Fibroblast of peridontal ligament (primary cell): Measurements from ENCODE around the gene ASPHD2.
"Not testable (repeated sequence)": the region's sequence is repeated elsewhere in the genome, so short reads cannot be mapped to it uniquely, and the experiment has no call there.

Experiments
- DNase-seq: peaks from one replicate; pipeline ENCODE4 v3.0.0-alpha.2; 2010; ENCODE audit errors: extremely low read depth

The ASPHD2 gene

DNA sequence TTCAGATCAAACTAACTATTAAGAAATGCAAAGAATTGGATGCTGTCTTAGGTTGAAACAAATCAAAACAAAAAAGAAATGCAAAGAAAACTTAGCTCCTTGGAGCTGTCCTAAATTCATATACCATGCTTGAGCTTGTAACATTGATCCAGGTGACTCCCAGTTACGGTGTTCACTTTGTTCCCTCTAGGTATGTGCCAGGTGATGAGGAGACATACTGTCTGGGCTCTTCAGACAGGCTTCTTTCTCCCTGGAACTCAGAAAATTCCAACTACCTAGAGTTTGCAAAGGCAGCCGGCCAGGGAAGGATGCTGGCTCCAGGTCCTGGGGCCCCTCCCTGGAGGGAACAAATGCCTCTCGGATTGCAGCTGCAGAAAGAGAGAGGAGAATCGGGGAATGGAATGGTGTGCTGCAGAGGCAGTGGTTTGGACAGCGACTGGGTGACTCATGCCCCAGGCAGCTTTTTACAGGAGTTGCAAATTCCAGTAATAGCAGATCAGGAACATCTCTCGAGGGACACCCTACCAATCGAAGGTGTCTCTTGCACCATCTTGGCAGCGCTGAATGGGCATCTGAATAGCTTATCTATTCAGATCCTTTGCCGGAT lies 12.3 kb upstream of the ASPHD2 start:
- DNase-seq = peak; percentile 62

DNA sequence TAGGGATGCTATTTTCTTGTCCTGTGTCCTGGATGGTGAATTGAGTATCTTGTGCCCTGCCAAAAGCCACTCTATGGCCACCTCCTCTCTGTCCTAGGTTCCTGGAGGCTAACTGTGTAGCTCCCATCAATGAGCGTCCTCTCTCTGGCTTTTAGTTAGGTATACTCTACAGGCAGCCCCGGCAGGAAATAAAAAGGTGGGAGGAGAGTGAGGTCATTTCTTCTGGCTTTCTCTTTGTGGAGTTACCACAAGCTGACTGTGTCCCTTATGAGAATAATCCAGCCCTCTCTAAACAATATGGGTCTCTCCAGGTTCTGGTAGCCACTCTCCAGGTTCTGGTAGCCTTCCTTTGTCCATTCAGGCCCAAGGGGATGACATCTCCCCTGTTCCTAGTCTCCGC lies 11.7 kb upstream of the ASPHD2 start:
- no peak for DNase-seq

DNA sequence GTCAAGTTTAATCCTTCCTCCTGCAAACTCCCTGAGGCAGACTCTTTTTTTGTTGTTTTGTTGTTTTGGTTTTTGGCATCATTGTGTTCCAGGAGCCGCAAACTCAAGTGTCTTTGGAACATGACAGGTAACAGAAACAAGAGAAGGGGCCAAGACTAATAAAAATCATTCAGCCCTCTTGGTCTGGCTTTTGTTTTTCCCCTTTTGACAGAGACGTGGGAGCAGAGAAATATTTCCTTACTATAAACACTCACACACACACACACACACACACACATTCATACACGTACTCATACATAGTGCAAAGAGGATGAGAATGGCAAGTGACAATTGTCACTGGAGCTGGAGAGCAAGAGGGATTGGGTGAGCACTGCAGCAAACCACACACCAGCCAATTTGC lies 10.4 kb upstream of the ASPHD2 start:
- no peak for DNase-seq

DNA sequence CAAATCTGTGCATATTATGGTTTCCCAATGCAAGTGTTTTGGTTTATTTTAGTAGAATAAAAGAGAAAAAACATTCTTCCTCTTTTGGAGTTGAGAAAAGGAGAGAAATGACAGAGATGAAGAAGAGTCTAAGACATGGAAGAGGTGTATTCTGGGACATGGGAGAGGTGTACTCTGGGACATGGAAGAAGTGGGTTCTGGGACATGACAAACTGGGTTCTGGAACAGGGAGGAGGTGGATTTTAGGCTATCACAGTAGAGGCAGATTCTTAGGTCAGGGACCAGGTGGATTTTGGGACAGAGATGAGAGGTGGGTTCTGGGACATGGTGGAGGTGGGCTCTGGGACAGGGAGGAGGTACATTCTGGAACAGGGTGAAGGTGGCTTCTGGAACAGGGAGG lies 2.1 kb upstream of the ASPHD2 start:
- no peak for DNase-seq

DNA sequence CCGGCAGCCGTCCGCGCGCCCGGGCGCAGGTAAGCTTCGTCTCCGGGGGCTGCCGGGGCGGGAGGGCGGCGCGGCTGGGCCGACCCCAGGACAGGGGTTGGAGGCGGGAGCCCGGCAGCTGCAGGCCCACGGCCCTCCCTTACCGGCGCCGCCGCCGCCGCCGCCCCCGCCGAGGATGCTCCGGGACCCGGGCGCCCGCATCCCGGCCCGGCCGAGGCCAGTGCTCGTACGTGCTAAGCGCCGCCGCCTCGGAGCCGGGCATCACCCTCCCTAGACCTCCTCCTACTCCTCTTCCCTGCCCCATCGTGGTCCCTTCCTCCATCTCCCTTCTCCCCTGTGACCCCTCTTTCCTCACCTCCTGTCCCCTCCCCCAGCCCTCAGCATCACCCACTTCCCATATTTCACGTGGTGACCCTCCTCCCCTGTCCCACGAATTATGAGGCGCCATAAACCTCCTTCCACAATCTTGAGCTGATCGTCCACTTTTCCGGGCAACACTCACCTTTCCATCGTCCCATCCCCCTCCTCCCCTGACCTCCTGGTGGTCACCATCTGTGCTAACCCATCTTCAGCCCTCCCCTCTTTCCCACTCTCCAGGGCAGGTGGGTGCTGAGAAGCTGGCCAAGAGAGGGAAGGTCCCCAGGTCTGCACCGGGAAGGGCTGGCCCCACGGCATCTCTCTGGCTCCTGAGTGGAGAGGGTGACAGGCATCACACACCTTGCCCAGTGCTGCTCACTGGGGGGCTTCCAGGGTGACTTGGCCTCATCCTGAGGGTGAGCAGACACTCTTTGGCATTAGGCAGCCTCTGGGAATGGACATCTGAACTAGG lies 612 bp downstream of the ASPHD2 start:
- no peak for DNase-seq

DNA sequence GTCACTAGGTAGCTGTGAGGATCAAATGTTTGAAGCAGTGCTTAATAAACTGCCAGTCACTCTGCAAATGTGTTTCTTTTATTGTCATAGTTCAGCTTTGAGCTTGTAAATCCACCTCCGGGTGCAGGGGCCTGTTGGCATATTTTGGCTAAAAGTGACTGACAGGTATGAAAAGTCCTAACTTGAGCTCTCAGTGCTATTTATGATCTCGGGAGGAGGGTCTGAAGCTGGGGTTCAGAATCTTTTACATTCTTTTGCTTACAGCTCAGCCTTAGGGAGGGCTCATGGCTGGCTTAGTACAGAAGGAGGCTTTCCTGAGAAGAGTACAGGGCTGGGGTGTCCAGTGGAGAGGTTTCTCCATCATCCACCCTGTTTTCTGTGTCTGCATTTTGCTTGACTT lies 1.5 kb downstream of the ASPHD2 start:
- DNase-seq = no peak

DNA sequence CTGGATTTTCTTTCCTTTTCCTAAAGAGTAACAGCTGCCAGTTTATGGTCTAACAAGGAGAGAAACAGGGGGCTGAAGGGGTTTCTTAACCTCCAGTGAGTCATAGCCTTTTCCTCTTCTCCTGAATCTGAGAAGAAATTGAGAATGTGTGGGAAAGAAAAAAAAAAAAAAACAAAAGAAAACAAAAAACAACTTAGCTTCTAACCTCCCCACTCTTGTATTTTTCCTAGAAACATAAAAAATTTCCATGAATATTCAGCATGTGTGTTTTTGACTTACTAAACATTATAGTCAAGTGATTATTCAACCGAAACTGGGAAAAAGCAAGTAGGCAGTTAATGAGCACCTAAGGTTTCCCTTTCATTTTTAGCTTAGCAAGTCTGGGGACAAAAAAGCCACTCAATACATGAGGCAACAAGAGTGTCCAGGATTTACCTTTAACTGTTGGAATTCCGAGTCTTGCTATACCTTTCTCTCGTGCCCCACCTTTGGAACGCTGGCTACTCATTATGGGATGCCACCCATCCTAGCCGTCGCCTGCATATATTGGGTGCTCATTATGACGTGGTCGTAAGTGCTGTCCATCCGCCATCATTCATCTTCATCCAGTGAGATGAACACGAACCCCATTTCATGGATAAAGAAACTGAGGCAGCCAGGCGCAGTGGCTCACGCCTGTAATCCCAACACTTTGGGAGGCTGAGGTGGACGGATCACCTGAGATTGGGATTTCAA lies 2.4 kb downstream of the ASPHD2 start:
- no peak for DNase-seq

DNA sequence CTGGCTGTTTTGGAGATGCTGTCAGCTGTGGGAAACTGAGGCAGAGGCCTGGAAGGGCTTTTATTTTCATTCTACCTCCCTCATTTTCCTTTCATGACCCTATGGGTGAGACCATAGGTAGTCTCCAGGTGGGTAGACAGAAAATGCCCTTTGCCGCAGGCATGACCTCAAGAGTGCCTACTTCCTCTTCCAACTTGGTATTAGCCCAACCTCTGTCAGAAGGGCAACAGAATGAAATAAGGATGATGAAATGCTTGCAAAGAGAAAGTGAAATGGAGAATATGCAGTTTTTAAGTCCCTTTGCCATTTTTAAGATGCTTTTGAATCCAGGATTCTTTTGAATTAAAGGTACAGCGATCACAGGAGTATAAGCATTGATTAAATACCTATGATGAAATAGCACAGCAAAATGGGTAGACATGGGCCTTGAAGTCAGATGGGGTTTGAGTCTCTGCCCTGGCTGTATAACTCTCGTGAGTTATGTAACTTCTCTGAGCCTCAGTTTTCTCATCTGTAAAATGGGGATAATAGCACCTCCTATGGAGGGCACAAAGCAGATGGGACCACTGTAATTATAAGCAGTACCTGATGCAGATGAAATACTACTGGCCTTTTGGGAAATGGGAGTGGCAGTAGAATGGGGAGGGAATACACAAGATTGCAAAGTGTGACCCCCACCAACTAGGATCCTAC lies 3.7 kb downstream of the ASPHD2 start:
- no peak for DNase-seq

DNA sequence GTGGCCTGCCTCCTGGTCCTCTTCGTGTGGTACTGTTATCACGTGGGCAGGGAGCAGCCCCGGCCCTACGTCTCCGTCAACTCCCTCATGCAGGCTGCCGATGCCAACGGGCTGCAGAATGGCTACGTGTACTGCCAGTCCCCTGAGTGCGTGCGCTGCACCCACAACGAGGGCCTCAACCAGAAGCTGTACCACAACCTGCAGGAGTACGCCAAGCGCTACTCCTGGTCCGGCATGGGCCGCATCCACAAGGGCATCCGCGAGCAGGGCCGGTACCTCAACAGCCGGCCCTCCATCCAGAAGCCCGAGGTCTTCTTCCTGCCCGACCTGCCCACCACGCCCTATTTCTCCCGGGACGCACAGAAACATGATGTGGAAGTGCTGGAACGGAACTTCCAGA lies 4.7 kb downstream of the ASPHD2 start:
- no peak for DNase-seq

DNA sequence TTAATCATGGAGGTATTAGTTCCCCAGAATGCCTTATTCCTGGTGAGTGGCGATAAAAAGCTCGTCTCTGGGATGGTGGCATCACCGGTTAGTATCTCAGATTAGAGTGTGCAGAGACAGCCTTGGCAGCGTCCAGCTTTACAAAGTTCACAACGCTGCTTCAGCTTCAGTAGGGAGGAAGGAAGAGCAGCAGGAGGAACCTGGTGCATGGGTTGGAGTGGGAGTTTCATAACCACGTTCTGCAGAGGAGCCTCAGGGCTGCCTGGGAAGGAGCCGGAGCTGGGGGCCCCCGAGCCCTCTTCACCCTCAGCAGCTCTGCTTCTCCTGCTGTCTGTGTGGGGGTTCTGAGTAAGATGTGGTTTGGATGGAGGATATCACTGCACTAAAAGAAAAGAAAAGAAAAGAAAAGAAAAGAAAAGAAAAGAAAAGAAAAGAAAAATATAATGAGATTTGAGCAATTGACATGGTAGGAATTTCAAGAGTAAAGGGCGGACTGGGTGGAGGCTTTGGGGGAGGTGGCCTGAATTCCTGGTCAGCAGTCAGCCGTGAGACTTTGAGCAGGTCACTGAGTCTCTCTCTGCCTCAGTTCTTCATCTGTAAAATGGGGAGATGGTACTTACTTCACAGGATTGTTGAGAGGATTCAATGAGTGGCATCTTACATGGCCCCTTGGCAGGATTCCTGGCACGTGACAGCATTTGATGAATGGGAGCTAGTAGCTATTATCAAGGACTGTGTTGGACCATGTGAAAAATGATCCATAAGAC lies 6.5 kb downstream of the ASPHD2 start:
- DNase-seq = no peak

DNA sequence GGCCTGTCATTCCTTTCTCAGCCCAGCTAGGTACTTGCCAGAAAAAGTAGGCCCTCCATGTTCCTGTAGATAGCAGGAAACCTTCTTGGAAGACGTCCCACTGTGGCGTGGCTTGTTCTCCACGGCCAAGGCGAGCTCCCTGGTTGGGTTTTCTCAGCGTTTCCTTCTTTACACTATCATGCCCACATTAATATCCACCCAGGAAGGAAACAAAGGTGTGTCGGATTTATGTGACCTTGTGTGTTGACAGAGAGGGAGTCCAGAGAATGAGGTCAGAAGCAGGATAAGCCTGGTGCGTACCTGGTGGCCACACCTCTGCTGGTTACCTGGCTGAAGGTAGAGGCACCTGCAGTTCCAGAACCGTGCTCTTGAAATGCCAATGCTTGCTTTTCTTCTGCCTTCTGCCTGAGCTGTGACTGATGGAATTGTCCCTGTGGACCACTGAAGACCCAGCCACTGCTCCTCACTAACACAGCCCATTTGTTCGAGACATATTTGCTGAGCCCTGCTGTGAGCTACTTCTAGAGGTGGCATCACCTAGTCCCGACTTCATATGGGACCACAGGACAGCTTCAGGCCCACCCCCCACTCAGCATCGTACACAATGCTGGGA lies 7.9 kb downstream of the ASPHD2 start:
- no peak for DNase-seq

DNA sequence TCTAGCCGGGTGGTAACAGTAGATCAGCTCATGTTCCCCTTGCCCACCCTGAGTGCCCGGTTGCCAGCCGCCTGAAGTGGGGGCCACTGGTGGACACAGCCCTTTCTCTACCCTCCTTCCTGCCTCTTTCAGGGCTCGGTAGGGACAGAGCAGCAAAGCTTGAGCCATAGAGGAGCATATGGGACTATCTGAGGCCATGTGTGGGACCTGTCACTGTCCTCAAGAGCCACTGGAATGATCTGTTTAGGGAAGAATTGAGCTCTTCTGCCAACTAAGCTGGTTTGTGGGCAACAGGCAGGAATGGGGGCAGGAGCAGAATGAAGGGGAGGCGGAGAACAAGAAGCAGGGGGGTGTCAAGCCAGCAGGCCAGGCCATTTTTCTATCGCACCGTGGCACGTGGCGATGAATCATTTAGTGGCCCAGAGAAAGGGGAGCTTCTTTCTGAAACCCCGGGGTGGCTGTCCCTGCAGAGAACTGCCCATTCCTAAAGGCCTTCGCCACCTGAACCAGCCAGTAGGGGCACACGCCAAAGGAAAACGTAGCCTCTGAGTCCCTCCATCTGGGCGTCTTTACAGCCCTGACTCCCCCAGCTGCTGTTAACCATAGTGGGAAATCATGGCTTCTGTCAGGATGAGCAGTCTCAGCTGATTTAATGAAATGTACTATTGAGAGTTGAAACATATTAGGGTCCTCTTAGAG lies 8.8 kb downstream of the ASPHD2 start:
- DNase-seq = no peak

DNA sequence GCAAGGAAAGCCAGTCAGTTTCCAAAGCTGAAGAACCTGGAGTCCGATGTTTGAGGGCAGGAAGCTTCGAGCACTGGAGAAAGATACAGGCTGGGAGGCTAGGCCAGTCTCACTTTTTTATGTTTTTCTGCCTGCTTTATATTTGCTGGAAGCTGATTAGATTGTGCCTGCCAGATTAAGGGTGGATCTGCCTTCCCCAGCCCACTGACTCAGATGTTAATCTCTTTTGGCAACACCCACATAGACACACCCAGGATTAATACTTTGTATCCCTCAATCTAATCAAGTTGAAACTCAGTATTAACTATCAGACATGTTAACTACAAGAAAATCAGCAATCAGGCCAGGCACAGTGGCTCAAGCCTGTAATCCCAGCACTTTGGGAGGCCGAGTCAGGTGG lies 9.7 kb downstream of the ASPHD2 start:
- DNase-seq = not testable (repeated sequence)

DNA sequence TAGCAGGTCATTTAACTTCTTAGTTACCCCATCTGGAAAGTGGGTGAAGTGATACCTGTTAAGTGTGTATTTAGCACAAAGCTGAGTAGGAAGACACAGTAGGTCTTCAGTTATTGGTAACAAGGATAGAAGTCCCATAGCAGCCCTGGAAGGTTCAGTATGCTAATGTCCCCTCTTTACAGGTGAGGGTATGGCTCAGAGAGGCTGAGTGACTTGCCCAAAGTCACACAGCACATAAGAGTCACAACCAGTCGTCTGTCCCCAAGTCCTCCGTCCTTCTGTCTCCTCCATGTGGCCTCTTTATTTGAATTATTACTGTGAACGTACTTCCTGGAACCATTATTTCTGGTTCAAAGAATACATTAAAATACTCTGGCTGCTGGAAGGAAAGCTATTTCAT lies 10.5 kb downstream of the ASPHD2 start:
- no peak for DNase-seq

DNA sequence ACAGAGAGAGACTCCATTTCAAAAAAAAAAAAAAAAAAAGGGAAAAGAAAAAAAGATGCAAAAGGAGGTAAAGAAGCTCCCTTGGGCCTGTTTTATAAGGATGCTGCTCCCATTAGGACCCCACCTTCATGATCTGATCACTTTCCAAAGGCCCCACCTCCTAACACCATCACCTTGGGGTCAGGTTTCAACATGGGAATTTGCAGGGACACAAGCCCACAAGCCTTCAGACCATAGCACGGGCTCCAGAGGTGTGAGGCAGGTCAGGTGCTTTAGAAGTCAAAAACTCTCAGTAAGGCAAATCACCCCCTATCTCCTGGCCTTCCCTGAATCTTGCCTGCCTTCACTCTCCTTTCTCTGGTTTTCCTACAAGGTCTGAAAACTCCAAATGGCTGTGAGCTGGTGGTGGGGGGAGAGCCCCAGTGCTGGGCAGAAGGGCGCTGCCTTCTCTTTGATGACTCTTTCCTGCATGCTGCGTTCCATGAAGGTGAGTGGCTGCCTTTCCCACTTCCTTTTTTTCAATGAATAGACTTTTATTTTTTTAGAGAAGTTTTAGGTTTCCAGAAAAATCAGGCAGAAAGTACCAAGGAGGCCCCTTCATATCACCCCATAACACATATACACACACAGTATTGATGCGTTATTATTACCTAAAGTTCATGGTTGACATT lies 13.2 kb downstream of the ASPHD2 start:
- no peak for DNase-seq

DNA sequence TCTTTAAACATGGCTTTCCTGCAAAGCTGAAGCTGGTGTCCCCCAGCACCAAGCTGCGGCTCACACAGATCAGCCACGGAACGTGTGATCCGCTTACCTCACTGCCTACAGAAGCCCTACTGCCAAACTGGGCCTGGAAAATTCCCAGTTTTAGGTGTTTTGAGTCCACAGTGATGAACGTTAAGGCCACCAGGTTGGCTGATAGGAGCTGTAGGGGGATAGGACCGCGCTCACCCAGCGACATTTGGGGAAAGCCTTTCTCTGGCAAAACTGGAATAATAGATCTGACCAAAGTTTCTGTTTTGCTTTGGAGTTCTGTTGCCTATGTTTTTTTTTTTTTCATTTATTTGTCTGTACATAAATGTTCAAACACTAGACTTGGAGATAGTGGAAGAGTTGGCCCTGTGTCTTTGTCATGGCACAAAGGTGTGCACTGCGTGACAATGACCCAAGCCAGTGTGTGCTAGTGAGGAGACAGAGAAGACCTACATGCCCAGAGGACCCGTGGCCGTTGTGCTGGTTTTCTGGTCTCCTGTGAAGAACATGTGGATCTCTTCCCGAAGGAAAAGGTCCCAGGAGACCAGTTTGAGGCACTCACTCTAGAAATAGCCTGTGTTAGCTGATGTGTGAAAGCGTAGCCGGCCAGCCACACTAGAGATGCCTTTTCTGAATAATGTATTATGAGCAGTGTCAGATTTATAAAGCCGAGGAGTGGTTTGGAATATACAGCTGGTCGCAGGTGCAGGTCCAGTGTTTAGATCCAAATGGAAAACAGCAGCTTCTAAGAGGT lies 15.0 kb downstream of the ASPHD2 start:
- DNase-seq = no peak

DNA sequence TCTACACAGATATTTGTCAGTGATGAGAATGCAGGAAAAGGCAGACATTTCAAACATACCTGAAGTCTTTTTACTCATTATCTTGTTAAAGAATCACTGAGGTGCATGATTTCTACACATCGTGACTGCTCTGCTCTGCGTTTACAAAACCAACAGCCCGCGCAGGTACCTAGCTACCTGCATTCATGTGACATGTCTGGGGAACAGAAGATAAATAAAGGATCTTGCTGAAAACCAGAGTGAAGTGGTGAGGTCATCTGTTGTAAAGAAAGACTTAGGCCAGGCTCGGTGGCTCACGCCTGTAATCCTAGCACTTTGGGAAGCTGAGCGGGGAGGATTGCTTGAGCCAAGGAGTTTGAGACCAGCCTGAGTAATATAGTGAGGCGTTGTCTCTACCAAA lies 15.7 kb downstream of the ASPHD2 start:
- no peak for DNase-seq

DNA sequence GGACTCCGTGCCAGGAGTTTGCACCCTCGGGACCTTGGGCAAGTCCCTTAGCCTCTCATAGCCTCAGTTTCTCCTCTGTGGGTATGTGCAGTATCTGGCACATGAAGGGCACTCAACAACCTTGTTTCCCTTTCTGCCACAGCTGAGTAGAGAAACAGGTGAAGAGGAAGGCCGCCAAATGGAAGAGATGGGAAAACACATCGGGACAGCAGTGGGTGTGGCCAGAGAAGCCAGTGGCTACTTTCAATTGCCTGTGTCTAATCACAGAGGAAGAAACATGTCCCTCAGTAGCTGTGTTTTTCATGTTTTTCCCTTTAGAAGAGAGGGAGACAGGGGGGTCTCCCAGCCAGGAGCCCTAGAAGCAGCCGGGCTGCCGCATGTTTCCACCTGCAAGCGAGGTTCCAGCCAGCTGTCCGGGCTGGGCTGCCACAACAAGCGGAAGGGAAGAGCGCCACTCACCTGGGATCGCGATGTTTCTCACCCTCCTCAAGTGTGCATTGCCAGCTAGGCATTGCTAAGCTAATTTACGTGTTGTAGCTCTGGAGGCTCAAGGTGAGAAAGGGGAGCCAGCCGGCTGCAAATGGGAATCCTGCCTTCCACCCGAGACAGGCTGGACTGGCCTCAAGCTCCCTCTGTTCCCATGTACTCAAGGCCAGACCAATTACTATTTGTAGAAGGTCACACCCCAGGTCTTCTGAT lies 16.7 kb downstream of the ASPHD2 start:
- DNase-seq = no peak
